Measurements from ENCODE around the gene IGSF9B.

The IGSF9B gene

GRCh38 chr11:133895551-133895950 is 61.2 kb downstream of the IGSF9B start:
- Histone ChIP-seq H3K4me3 (replicated peaks; ENCODE audit: low read depth, low read length) (no peak overlapping the region), H3K36me3 (ENCODE audit: control insufficient read depth, insufficient read depth, low read length) (no peaks in the 10 kb centered on the region), H3K27me3 (replicated peaks; ENCODE audit: control insufficient read depth, insufficient read depth, low read length) (no peaks in the 10 kb centered on the region)
- DNase-seq (ENCODE audit: extremely low read depth, insufficient read length), result no peak
- no peak for TF ChIP-seq CTCF (IDR thresholded peaks at IDR 0.05; ENCODE audit: insufficient read depth, low read length, poor library complexity, severe bottlenecking)

GRCh38 chr11:133895061-133895479 is 61.7 kb downstream of the IGSF9B start:
- Histone ChIP-seq H3K36me3 (ENCODE audit: control insufficient read depth, insufficient read depth, low read length) (no peaks in the 10 kb centered on the region), H3K27me3 (replicated peaks; ENCODE audit: control insufficient read depth, insufficient read depth, low read length) (no peaks in the 10 kb centered on the region), H3K4me3 (replicated peaks; ENCODE audit: low read depth, low read length) (no peak overlapping the region)
- TF ChIP-seq CTCF (IDR thresholded peaks at IDR 0.05; ENCODE audit: insufficient read depth, low read length, poor library complexity, severe bottlenecking), result no peak
- DNase-seq (ENCODE audit: extremely low read depth, insufficient read length), result peak; percentile 43

DNA sequence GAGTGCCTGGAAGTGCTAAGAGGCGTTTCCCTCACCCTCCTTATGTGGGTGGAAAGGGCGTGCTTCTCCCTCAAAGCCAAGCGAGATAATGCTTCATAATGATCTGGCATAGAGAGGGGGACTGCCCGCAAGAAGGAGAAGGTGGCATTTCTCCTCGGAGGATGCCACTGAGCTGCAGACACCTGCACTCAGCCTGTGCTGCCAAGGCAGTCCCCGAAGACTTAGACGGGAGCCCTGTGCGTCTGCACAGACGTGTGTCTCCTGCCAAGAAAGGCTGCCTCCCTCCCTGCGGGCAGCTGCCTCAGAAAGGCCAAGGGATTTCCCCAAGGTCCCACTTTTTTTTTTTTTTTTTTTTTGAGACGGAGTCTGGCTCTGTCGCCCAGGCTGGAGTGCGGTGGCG is 63.4 kb downstream of the IGSF9B start:
- H3K4me3 ChIP-seq (replicated peaks; ENCODE audit: low read depth, low read length), result no peak overlapping the region
- DNase-seq (ENCODE audit: extremely low read depth, insufficient read length), result no peak
- H3K27me3 ChIP-seq (replicated peaks; ENCODE audit: control insufficient read depth, insufficient read depth, low read length), result no peaks in the 10 kb centered on the region
- no peaks in the 10 kb centered on the region for H3K36me3 ChIP-seq (ENCODE audit: control insufficient read depth, insufficient read depth, low read length)
- TF ChIP-seq CTCF (IDR thresholded peaks at IDR 0.05; ENCODE audit: insufficient read depth, low read length, poor library complexity, severe bottlenecking), result no peak

- DNase-seq (ENCODE audit: extremely low read depth, insufficient read length), result no peak
- H3K36me3 ChIP-seq (ENCODE audit: control insufficient read depth, insufficient read depth, low read length), result no peaks in the 10 kb centered on the region
These were observed 64.0 kb downstream of the IGSF9B start for GRCh38 chr11:133892584-133893380.

DNA sequence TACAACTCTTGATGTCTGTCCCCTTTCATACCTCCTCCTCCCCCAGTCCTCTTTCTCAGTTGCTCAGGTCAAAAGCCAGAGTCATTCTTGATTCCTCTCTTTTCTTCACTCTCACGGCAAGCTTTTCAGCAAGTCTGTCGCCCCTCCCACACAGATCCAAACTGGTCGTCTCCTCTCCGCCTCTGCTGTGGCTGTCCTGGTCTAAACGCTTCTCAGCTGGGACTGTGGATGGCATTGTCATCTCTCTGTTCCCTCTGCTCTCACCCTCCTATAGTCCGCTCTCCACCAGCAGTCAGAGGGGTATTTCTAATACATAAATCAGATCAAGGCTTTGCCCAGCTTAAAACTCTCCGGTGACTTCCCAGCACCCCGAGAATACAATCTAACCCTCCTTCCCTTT is 64.6 kb downstream of the IGSF9B start:
- no peaks in the 10 kb centered on the region for H3K27me3 ChIP-seq (replicated peaks; ENCODE audit: control insufficient read depth, insufficient read depth, low read length)
- H3K36me3 ChIP-seq (ENCODE audit: control insufficient read depth, insufficient read depth, low read length), result no peaks in the 10 kb centered on the region
- no peak for TF ChIP-seq CTCF (IDR thresholded peaks at IDR 0.05; ENCODE audit: insufficient read depth, low read length, poor library complexity, severe bottlenecking)

More at GRCh38 chr11:133892584-133893380, 64.0 kb downstream of the IGSF9B start:
- H3K27me3 ChIP-seq (replicated peaks; ENCODE audit: control insufficient read depth, insufficient read depth, low read length), result no peaks in the 10 kb centered on the region
- H3K4me3 ChIP-seq (replicated peaks; ENCODE audit: low read depth, low read length), result no peak overlapping the region
- no peak for TF ChIP-seq CTCF (IDR thresholded peaks at IDR 0.05; ENCODE audit: insufficient read depth, low read length, poor library complexity, severe bottlenecking)

More for the DNA sequence above, 64.6 kb downstream of the IGSF9B start:
- no peak overlapping the region for H3K4me3 ChIP-seq (replicated peaks; ENCODE audit: low read depth, low read length)
- no peak for DNase-seq (ENCODE audit: extremely low read depth, insufficient read length)
